ENCODE results near the gene PLCB1.

PLCB1 gene

GRCh38 chr20:8657664-8658063 lies 525.6 kb downstream of the PLCB1 start:
- DNase-seq (ENCODE audit: low spot score): no peak

- no peak for DNase-seq (ENCODE audit: low spot score)
These were observed 526.0 kb downstream of the PLCB1 start for GRCh38 chr20:8658103-8658502.

GRCh38 chr20:8661229-8661952 lies 529.3 kb downstream of the PLCB1 start:
- DNase-seq (ENCODE audit: low spot score): no peak

- DNase-seq (ENCODE audit: low spot score): no peak
These were observed 530.4 kb downstream of the PLCB1 start for GRCh38 chr20:8662433-8662954.

GRCh38 chr20:8663424-8663823 lies 531.4 kb downstream of the PLCB1 start:
- DNase-seq (ENCODE audit: low spot score): no peak

- DNase-seq (ENCODE audit: low spot score): no peak
These were observed 532.7 kb downstream of the PLCB1 start for GRCh38 chr20:8664778-8665177.

- DNase-seq (ENCODE audit: low spot score): no peak
These were observed 535.2 kb downstream of the PLCB1 start for GRCh38 chr20:8667306-8667705.

GRCh38 chr20:8670207-8670892 lies 538.3 kb downstream of the PLCB1 start:
- no peak for DNase-seq (ENCODE audit: low spot score)

GRCh38 chr20:8670893-8671215 lies 538.8 kb downstream of the PLCB1 start:
- no peak for DNase-seq (ENCODE audit: low spot score)

GRCh38 chr20:8671370-8671961 lies 539.4 kb downstream of the PLCB1 start:
- no peak for DNase-seq (ENCODE audit: low spot score)

GRCh38 chr20:8673116-8673515 lies 541.0 kb downstream of the PLCB1 start:
- no peak for DNase-seq (ENCODE audit: low spot score)

- DNase-seq (ENCODE audit: low spot score): no peak
These were observed 543.8 kb downstream of the PLCB1 start for GRCh38 chr20:8675896-8676295.

- DNase-seq (ENCODE audit: low spot score): no peak
These were observed 546.2 kb downstream of the PLCB1 start for GRCh38 chr20:8678098-8678776.

- DNase-seq (ENCODE audit: low spot score): no peak
These were observed 557.3 kb downstream of the PLCB1 start for GRCh38 chr20:8689337-8689736.

GRCh38 chr20:8690074-8690473 lies 558.0 kb downstream of the PLCB1 start:
- no peak for DNase-seq (ENCODE audit: low spot score)

- DNase-seq (ENCODE audit: low spot score): no peak
These were observed 561.6 kb downstream of the PLCB1 start for GRCh38 chr20:8693709-8694108.

- no peak for DNase-seq (ENCODE audit: low spot score)
These were observed 568.7 kb downstream of the PLCB1 start for GRCh38 chr20:8700756-8701155.

GRCh38 chr20:8706961-8707700 lies 575.1 kb downstream of the PLCB1 start:
- DNase-seq (ENCODE audit: low spot score): no peak

- DNase-seq (ENCODE audit: low spot score): no peak
These were observed 577.6 kb downstream of the PLCB1 start for GRCh38 chr20:8709627-8710026.

GRCh38 chr20:8711501-8711900 lies 579.4 kb downstream of the PLCB1 start:
- DNase-seq (ENCODE audit: low spot score): no peak

GRCh38 chr20:8714206-8714605 lies 582.1 kb downstream of the PLCB1 start:
- no peak for DNase-seq (ENCODE audit: low spot score)

GRCh38 chr20:8718279-8718678 lies 586.2 kb downstream of the PLCB1 start:
- peak; percentile 74 for DNase-seq (ENCODE audit: low spot score)

Measured in left forelimb (tissue), 1 donor.